ENCODE results near the gene HOXD9. TPM values are rescaled to one million over a fixed set of nuclear protein-coding genes. Genes with fewer than 3 reads are reported as not detected.

The HOXD9 gene
- total and polyA plus RNA-seq, 8 donors = 0.18 to 0.76 (median 0.49) TPM; not detected in 4

GRCh38 chr2:176115883-176116813, 6.4 kb upstream of the HOXD9 start, which contains the start of gene HOXD10:
Gene HOXD10, plus strand, starts transcription at chr2:176116778. Its CDS starts 56 bp downstream, at chr2:176116834.
- intact Hi-C loops (cut with DNase I; ENCODE audit: low total_unique reads) = no loop called here
- no peak within 1 kb of the TSS for H3K27ac ChIP-seq
- peak in 1 of 2 donors; percentile 71 for DNase-seq
- TF ChIP-seq POLR2A (IDR thresholded peaks at IDR 0.05) (no peak), CTCF (IDR thresholded peaks at IDR 0.05) (no peak), EP300 (IDR thresholded peaks at IDR 0.05) (no peak)
- peaks cover 0 to 12% (median 0%) of the 10 kb centered on the region in 4 donors for H3K9me3 ChIP-seq
- peak within 1 kb of the TSS in 1 of 4 donors; percentile 2 for H3K4me3 ChIP-seq
- peaks cover 0 to 12% (median 5%) of the 10 kb centered on the region in 4 donors for H3K4me1 ChIP-seq
- 5 to 12% (median 10%) methylated on average over 50 to 66 of the region's 66 CpGs for WGBS, 5 donors
- peaks cover 51 to 100% (median 95%) of the 10 kb centered on the region in 3 donors for H3K27me3 ChIP-seq
- no peaks in the 10 kb centered on the region for H3K36me3 ChIP-seq

- peaks cover 0 to 12% (median 5%) of the 10 kb centered on the region in 4 donors for H3K9me3 ChIP-seq
- intact Hi-C loops (cut with DNase I; ENCODE audit: low total_unique reads) = no loop called here
- no peak for DNase-seq
- peaks cover 2 to 16% (median 5%) of the 10 kb centered on the region in 4 donors for H3K4me1 ChIP-seq
- no peak overlapping the region for H3K27ac ChIP-seq
- WGBS, 5 donors = 16 to 33% (median 21%) methylated on average over 24 to 40 of the region's 40 CpGs
- H3K27me3 ChIP-seq = peaks cover 55 to 100% (median 95%) of the 10 kb centered on the region in 3 donors
- no peaks in the 10 kb centered on the region for H3K36me3 ChIP-seq
- no peak overlapping the region for H3K4me3 ChIP-seq
- TF ChIP-seq CTCF (IDR thresholded peaks at IDR 0.05) (no peak), EP300 (IDR thresholded peaks at IDR 0.05) (no peak), POLR2AphosphoS5 (IDR thresholded peaks at IDR 0.05) (no peak), POLR2A (IDR thresholded peaks at IDR 0.05) (no peak)
These were observed 5.2 kb upstream of the HOXD9 start for GRCh38 chr2:176117162-176117822.

- Histone ChIP-seq H3K4me1 (peaks cover 8 to 22% (median 11%) of the 10 kb centered on the region in 4 donors), H3K4me3 (no peak overlapping the region), H3K27me3 (peaks cover 55 to 100% (median 95%) of the 10 kb centered on the region in 3 donors), H3K9me3 (peaks cover 0 to 17% (median 6%) of the 10 kb centered on the region in 4 donors), H3K27ac (no peak overlapping the region), H3K36me3 (no peaks in the 10 kb centered on the region)
- WGBS, 5 donors = 10 to 15% (median 10%) methylated on average over 11 of the region's 11 CpGs
- intact Hi-C loops (cut with DNase I; ENCODE audit: low total_unique reads) = no loop called here
- TF ChIP-seq CTCF (IDR thresholded peaks at IDR 0.05) (no peak), POLR2AphosphoS5 (IDR thresholded peaks at IDR 0.05) (no peak), POLR2A (IDR thresholded peaks at IDR 0.05) (no peak), EP300 (IDR thresholded peaks at IDR 0.05) (no peak)
- no peak for DNase-seq
These were observed 4.6 kb upstream of the HOXD9 start for GRCh38 chr2:176117823-176118371.

Measured in stomach (tissue), 9 donors.